Muscle layer of colon (tissue), 2 donors: Measurements from ENCODE around the gene TMEM50B.
"Not testable (repeated sequence)": the region's sequence is repeated elsewhere in the genome, so short reads cannot be mapped to it uniquely, and the experiment has no call there.

Experiments used
- H3K27ac ChIP-seq: one replicate; pipeline ENCODE4 v1.7.0; 2013; ENCODE audit warnings: low read depth, mild to moderate bottlenecking, low read length, moderate library complexity
- H3K27me3 ChIP-seq, 2 donors: one replicate each; pipeline ENCODE4 v1.7.0; 2013; ENCODE audit warnings: low read length in 2 of 2, mild to moderate bottlenecking in 2 of 2; ENCODE audit not compliant: insufficient read depth in 2 of 2, control insufficient read depth in 1 of 2
- H3K36me3 ChIP-seq: one replicate; pipeline ENCODE4 v1.7.0; 2013; ENCODE audit warnings: mild to moderate bottlenecking, low read length; ENCODE audit not compliant: insufficient read depth
- H3K4me1 ChIP-seq: one replicate; pipeline ENCODE4 v1.7.0; 2013; ENCODE audit warnings: mild to moderate bottlenecking, low read length; ENCODE audit not compliant: insufficient read depth
- H3K4me3 ChIP-seq, 2 donors: one replicate each; pipeline ENCODE4 v1.7.0; 2013; ENCODE audit warnings: low read length in 2 of 2, low read depth in 1 of 2, mild to moderate bottlenecking in 1 of 2, moderate library complexity in 1 of 2
- H3K9ac ChIP-seq: one replicate; pipeline ENCODE4 v1.7.0; 2013; ENCODE audit warnings: low read length
- H3K9me3 ChIP-seq: one replicate; pipeline ENCODE4 v1.7.0; 2013; ENCODE audit warnings: mild to moderate bottlenecking, low read length
- donor health status: abdominal sarcoma.
- donor health status: Adenocarcinoma of cecum.

Gene TMEM50B

GRCh38 chr21:33479679-33480480, at the start of gene TMEM50B:
TSS of gene TMEM50B (minus strand) at chr21:33479974. CDS start at chr21:33468885, 11,089 bp downstream.
- Histone ChIP-seq H3K4me1 (peaks cover 13% of the 10 kb centered on the region), H3K4me3 (peak within 1 kb of the TSS; percentile 83 to 85), H3K27me3 (no peaks in the 10 kb centered on the region), H3K9me3 (no peaks in the 10 kb centered on the region), H3K27ac (peak within 1 kb of the TSS; percentile 92), H3K36me3 (no peaks in the 10 kb centered on the region), H3K9ac (peak within 1 kb of the TSS; percentile 95)

GRCh38 chr21:33522953-33523349, 43.2 kb upstream of the TMEM50B start:
- H3K36me3 ChIP-seq = peaks cover 33% of the 10 kb centered on the region
- H3K4me3 ChIP-seq = no peak overlapping the region
- H3K4me1 ChIP-seq = no peaks in the 10 kb centered on the region
- no peaks in the 10 kb centered on the region for H3K9me3 ChIP-seq
- no peak overlapping the region for H3K9ac ChIP-seq
- no peak overlapping the region for H3K27ac ChIP-seq
- no peaks in the 10 kb centered on the region for H3K27me3 ChIP-seq

- Histone ChIP-seq H3K27ac (no peak overlapping the region), H3K4me3 (no peak overlapping the region), H3K9ac (no peak overlapping the region), H3K9me3 (no peaks in the 10 kb centered on the region), H3K36me3 (peaks cover 33% of the 10 kb centered on the region), H3K27me3 (no peaks in the 10 kb centered on the region), H3K4me1 (no peaks in the 10 kb centered on the region)
These were observed 42.7 kb upstream of the TMEM50B start for GRCh38 chr21:33522297-33522952.

- Histone ChIP-seq H3K9ac (no peak overlapping the region), H3K27ac (no peak overlapping the region), H3K4me3 (no peak overlapping the region), H3K27me3 (no peaks in the 10 kb centered on the region), H3K9me3 (no peaks in the 10 kb centered on the region), H3K36me3 (peaks cover 46% of the 10 kb centered on the region), H3K4me1 (no peaks in the 10 kb centered on the region)
These were observed 39.1 kb upstream of the TMEM50B start for GRCh38 chr21:33518899-33519298.

GRCh38 chr21:33514229-33514628, 34.5 kb upstream of the TMEM50B start:
- H3K36me3 ChIP-seq = peaks cover 60% of the 10 kb centered on the region
- H3K9me3 ChIP-seq = no peaks in the 10 kb centered on the region
- H3K4me1 ChIP-seq = no peaks in the 10 kb centered on the region
- H3K9ac ChIP-seq = no peak overlapping the region
- H3K4me3 ChIP-seq = no peak overlapping the region
- no peak overlapping the region for H3K27ac ChIP-seq
- H3K27me3 ChIP-seq = no peaks in the 10 kb centered on the region

GRCh38 chr21:33512481-33512880, 32.7 kb upstream of the TMEM50B start:
- Histone ChIP-seq H3K27ac (no peak overlapping the region), H3K9me3 (no peaks in the 10 kb centered on the region), H3K4me1 (no peaks in the 10 kb centered on the region), H3K36me3 (peaks cover 47% of the 10 kb centered on the region), H3K9ac (no peak overlapping the region), H3K27me3 (no peaks in the 10 kb centered on the region), H3K4me3 (no peak overlapping the region)

- Histone ChIP-seq H3K9ac (no peak overlapping the region), H3K36me3 (peaks cover 39% of the 10 kb centered on the region), H3K4me3 (no peak overlapping the region), H3K27me3 (no peaks in the 10 kb centered on the region), H3K27ac (no peak overlapping the region), H3K9me3 (no peaks in the 10 kb centered on the region), H3K4me1 (no peaks in the 10 kb centered on the region)
These were observed 31.9 kb upstream of the TMEM50B start for GRCh38 chr21:33511639-33512038.

GRCh38 chr21:33510826-33511225, 31.1 kb upstream of the TMEM50B start:
- Histone ChIP-seq H3K9me3 (no peaks in the 10 kb centered on the region), H3K27ac (no peak overlapping the region), H3K27me3 (no peaks in the 10 kb centered on the region), H3K9ac (no peak overlapping the region), H3K36me3 (peaks cover 36% of the 10 kb centered on the region), H3K4me1 (no peaks in the 10 kb centered on the region), H3K4me3 (no peak overlapping the region)

- not testable (repeated sequence) for H3K27me3 ChIP-seq, H3K9me3 ChIP-seq, H3K9ac ChIP-seq, H3K4me3 ChIP-seq, H3K4me1 ChIP-seq, H3K27ac ChIP-seq
- H3K36me3 ChIP-seq = peaks cover 29% of the 10 kb centered on the region
These were observed 27.2 kb upstream of the TMEM50B start for GRCh38 chr21:33507003-33507402.

GRCh38 chr21:33505833-33506232, 26.1 kb upstream of the TMEM50B start:
- H3K9me3 ChIP-seq = no peaks in the 10 kb centered on the region
- H3K4me3 ChIP-seq = no peak overlapping the region
- H3K4me1 ChIP-seq = no peaks in the 10 kb centered on the region
- H3K27me3 ChIP-seq = no peaks in the 10 kb centered on the region
- H3K36me3 ChIP-seq = peaks cover 20% of the 10 kb centered on the region
- H3K27ac ChIP-seq = no peak overlapping the region
- H3K9ac ChIP-seq = no peak overlapping the region

- Histone ChIP-seq H3K36me3 (no peaks in the 10 kb centered on the region), H3K4me3 (no peak overlapping the region), H3K4me1 (no peaks in the 10 kb centered on the region), H3K9me3 (no peaks in the 10 kb centered on the region), H3K27me3 (no peaks in the 10 kb centered on the region), H3K27ac (no peak overlapping the region), H3K9ac (no peak overlapping the region)
These were observed 16.6 kb upstream of the TMEM50B start for GRCh38 chr21:33496345-33496744.

- no peaks in the 10 kb centered on the region for H3K27me3 ChIP-seq
- no peaks in the 10 kb centered on the region for H3K4me1 ChIP-seq
- H3K27ac ChIP-seq = no peak overlapping the region
- no peaks in the 10 kb centered on the region for H3K36me3 ChIP-seq
- no peaks in the 10 kb centered on the region for H3K9me3 ChIP-seq
- H3K9ac ChIP-seq = no peak overlapping the region
- no peak overlapping the region for H3K4me3 ChIP-seq
These were observed 16.0 kb upstream of the TMEM50B start for GRCh38 chr21:33495743-33496142.
